GM21717 (cell line): ENCODE data around the gene JCAD.

Experiments
- ATAC-seq: cut with Tn5 transposase; IDR thresholded peaks from one replicate; pipeline ENCODE4 v1.9.1; 2021; ENCODE audit warnings: mild to moderate bottlenecking, moderate library complexity; ENCODE audit not compliant: unreplicated experiment

JCAD gene

GRCh38 chr10:30046476-30046875 lies 12.9 kb downstream of the JCAD start:
- no peak for ATAC-seq

DNA sequence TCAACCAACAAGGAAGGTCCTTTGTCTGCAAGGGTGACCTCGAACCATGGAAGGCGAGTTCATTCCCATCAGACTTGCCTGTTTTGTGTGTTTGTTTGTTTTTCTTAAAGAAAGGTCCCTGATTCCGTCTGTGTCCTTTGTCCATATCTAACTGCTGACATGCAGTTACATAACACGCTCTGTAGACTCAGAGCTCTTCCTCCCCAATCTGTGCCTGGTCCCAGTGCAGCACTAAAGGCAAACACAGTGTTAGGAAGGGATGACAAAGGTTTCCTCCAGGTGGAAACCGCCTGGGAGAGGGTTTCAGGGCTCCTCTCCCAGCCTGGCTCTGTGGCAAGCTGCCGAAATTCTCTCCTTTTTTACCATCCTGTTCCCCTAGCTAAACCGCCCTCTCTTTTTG lies 13.4 kb downstream of the JCAD start:
- no peak for ATAC-seq

DNA sequence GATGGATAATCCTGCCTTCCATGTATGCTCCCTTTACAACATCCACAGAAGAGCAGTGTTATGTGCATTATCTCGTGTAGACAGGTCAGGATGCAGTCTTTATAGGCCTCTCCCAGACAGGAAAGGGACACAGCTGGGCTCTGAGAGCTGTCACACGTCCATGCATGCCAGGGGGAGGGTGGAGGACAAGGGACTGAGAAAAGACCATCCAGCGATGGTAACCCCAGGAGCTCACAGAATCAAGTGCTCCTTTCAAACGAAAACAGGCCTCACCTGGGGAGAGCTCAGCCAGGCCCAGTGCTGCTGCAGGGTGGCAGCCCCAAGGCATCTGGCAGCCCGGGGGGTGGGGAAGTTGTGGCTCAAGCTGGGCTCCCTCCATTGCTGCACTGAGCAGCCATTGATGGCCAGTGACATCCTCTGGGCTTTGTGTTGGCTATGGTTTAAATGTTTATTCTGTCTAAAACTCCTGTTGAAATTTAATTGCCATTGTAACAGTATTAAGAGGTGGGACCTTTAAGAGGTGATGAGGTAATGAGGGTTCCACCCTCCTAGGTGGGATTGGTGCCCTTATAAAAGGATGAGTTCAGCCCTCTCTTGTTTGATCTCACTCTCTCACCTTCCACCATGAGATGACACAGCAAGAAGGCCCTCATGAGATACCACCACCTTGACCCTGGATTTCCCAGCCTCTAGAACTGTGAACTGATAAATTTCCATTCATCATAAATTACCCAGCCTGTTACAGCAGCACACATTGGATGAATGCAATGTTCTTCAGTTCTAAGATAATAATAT lies 15.7 kb downstream of the JCAD start:
- ATAC-seq: no peak

DNA sequence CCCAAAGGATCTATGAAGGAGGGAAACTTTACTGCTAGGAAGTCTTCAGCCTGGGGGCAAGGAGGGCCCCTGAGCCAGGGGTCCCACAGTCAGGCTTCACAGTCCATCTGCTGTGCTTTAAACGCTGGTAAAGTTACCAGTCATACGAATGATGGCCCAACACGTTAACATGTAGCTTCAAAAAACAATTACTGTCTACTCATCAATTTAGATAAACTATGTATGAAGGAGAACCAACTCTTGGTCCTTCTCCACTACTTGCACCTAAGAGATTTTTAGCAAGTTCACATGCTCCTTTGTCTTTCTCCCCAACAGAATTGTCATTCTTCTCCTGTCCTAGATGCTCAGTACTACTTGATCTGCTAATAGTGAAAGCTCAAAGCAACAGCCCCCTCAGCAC lies 16.6 kb downstream of the JCAD start:
- no peak for ATAC-seq

DNA sequence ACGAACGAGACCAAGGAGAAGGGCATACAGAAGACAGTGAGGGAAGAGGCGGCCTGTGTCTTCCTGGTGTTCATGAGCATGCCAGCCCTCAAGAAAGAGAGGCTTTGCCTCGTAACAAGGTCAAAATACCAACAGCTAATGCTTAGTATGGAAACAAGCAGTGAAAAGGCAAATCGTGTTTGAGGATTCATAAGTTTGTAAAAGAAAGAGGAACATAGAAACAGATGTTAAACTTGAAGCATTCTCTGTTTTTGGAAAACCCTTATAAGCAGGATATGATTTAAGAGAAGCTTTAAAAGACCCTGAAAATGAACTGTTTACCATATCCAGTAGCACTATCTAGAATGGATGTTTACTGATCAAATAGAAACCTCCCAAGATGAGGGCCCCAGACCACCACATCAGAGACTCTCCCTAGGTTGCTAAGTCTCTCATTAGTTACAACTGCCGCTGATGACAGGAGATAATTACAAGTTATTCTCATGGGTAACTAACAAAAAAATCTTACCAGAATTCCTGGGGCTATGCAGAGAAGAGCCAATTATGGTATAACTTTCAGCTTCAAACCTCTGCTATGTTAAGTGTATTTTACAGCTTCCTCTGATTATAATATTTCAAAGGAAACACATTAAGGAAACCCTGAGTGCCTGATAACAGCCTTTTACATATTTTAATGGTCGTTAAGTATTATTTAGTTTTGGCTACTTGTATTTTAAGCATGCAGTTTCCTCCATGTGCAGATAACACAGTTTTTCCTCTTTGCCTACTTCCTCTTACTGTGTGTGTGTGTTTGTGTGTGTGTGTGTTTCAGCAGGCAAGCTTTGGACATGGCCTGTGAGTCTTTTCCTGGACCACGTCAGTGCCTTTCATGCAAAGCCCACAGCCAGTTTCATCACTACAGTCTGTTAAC lies 17.9 kb downstream of the JCAD start:
- ATAC-seq: no peak

- no peak for ATAC-seq
Observed at GRCh38 chr10:30040597-30040996, 18.8 kb downstream of the JCAD start.

DNA sequence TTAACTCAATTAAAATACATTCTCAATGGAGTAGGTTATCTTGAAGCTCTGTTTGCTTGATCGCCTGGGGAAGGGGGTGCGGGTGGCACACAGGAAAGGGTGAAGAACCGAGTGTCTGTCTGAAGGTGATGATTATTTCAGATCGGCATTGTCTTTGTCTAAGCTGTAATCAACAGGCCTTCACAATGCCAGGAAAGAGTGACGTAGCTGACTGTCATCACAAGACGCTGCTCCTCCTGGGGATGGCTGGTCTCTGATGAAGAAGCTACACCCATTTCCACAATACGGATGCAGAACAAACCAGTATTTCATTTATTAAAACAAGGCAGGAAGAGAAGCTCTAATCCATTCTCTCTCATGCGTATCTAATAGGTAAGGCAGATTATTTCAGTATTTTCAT lies 19.4 kb downstream of the JCAD start:
- ATAC-seq: no peak

- no peak for ATAC-seq
Observed at GRCh38 chr10:30039567-30039966, 19.8 kb downstream of the JCAD start.

GRCh38 chr10:30038781-30039536 lies 20.4 kb downstream of the JCAD start:
- ATAC-seq: no peak

- no peak for ATAC-seq
Observed at GRCh38 chr10:30037620-30038336, 21.6 kb downstream of the JCAD start.

DNA sequence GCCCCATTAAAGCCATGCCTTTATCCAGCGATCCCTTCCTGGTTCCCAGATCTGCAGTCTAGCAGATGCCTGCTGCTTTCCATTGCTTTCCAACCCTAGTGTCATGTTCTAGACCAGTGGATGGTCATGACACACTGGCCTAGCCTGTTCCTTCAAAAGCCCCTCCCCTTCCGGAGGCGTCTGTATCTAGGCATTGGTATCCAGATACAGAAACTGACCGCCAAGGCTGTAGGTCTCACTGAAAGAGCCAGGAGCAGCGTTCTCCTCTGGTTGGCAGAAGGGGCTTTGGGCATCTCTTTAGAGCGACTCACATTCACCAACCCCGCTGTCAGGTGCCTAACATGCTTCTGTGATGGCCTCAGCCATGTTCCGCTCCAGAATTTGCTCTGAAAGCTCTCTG lies 22.6 kb downstream of the JCAD start:
- no peak for ATAC-seq

- no peak for ATAC-seq
Observed at GRCh38 chr10:30036341-30036740, 23.0 kb downstream of the JCAD start.

DNA sequence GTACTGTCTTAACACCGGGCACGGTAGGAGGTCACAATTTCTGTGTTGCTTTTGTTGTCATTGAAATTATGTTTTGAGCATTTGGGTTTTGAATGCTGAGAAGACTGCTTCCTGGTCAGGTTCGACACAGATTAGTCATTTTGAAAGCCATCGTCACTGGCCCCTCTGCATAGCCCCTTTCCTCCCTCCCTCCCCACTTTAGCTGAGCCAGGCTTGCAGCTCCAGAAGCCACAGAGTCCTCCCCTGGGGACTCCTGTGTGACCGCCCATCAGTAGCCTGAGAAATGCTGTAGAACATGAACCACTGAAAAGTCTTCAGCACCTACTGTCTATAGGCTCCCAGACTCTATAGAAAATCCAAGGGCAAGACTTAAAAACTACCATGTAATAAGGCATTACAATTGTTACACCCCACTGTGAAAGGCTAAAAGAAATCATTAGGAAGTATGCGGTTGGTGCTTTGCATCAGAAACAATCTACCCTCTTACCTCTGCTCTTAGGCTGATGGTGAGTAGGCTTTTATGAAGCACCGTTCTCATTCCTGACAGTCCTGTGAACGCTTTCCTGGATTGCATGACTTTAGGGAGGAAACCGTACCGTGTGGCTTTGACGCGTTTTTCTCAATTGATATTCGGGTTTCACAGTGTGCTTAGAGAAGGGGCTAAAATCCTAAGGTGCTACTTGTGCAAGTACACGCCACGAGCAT lies 24.8 kb downstream of the JCAD start:
- ATAC-seq: no peak

DNA sequence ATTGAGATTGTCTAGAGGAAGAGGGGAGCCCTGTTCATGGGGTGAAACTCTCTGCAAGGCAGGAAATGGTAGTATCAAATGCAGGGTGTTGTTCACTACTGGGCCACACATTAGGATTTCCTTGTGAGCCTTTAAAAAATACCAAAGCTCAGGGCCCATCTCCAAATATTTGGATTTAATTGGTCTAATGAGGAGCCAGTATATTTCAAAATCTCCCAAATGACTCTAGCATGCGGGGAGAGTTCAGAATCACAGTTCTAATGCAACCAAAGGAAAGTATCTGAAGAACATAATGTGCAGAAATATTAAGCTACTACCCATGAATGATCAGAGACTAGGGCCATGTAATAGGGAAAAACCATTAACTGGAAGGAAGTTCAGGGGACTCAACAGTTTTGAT lies 27.3 kb downstream of the JCAD start:
- no peak for ATAC-seq

GRCh38 chr10:30029872-30030256 lies 29.5 kb downstream of the JCAD start:
- no peak for ATAC-seq

- ATAC-seq: no peak
Observed at GRCh38 chr10:30029164-30029871, 30.1 kb downstream of the JCAD start.

GRCh38 chr10:30028738-30029030 lies 30.7 kb downstream of the JCAD start:
- no peak for ATAC-seq

- no peak for ATAC-seq
Observed at GRCh38 chr10:30028006-30028737, 31.2 kb downstream of the JCAD start.
